HG03095 (cell line): ENCODE results near the gene GRIN2A.

Experiments
- ATAC-seq: cut with Tn5 transposase; IDR thresholded peaks from one replicate; pipeline ENCODE4 v1.9.1; 2021; ENCODE audit warnings: moderate library complexity; ENCODE audit not compliant: unreplicated experiment

Gene GRIN2A

GRCh38 chr16:9836118-9836736 is 346.0 kb downstream of the GRIN2A start:
- ATAC-seq = no peak

- ATAC-seq = no peak
Observed at GRCh38 chr16:9827062-9827752, 355.0 kb downstream of the GRIN2A start.

- no peak for ATAC-seq
Observed at GRCh38 chr16:9826656-9827055, 355.6 kb downstream of the GRIN2A start.

GRCh38 chr16:9824200-9825068 is 357.8 kb downstream of the GRIN2A start:
- ATAC-seq = no peak

- no peak for ATAC-seq
Observed at GRCh38 chr16:9823510-9823909, 358.7 kb downstream of the GRIN2A start.

- ATAC-seq = no peak
Observed at GRCh38 chr16:9821970-9822369, 360.3 kb downstream of the GRIN2A start.

GRCh38 chr16:9821331-9821730 is 360.9 kb downstream of the GRIN2A start:
- no peak for ATAC-seq

GRCh38 chr16:9820476-9821246 is 361.6 kb downstream of the GRIN2A start:
- ATAC-seq = no peak

- no peak for ATAC-seq
Observed at GRCh38 chr16:9818702-9819101, 363.5 kb downstream of the GRIN2A start.

GRCh38 chr16:9817586-9817985 is 364.6 kb downstream of the GRIN2A start:
- no peak for ATAC-seq

GRCh38 chr16:9816644-9817043 is 365.6 kb downstream of the GRIN2A start:
- no peak for ATAC-seq

GRCh38 chr16:9813665-9814064 is 368.6 kb downstream of the GRIN2A start:
- ATAC-seq = no peak

GRCh38 chr16:9808210-9808609 is 374.0 kb downstream of the GRIN2A start:
- ATAC-seq = no peak

GRCh38 chr16:9807302-9807701 is 374.9 kb downstream of the GRIN2A start:
- ATAC-seq = no peak

GRCh38 chr16:9805109-9805508 is 377.1 kb downstream of the GRIN2A start:
- ATAC-seq = no peak

- no peak for ATAC-seq
Observed at GRCh38 chr16:9802160-9802559, 380.1 kb downstream of the GRIN2A start.

GRCh38 chr16:9801651-9802050 is 380.6 kb downstream of the GRIN2A start:
- no peak for ATAC-seq

GRCh38 chr16:9800186-9800738 is 382.0 kb downstream of the GRIN2A start:
- no peak for ATAC-seq

- no peak for ATAC-seq
Observed at GRCh38 chr16:9798952-9799580, 383.2 kb downstream of the GRIN2A start.

GRCh38 chr16:9798474-9798873 is 383.8 kb downstream of the GRIN2A start:
- no peak for ATAC-seq
